KBM-7 (cell line): Measurements from ENCODE around the gene GPR89B.
"Not testable (repeated sequence)": the region's sequence is repeated elsewhere in the genome, so short reads cannot be mapped to it uniquely, and the experiment has no call there.

Source experiments
- DNase-seq: peaks from one replicate; pipeline ENCODE4 v3.0.0-alpha.2; 2015
- in situ Hi-C: fragments of 300-500 bp; cut with MboI; formaldehyde crosslinking; loops from 2 replicates; pipeline ENCODE4 v1.14.3; 2020; ENCODE audit warnings: low sequenced_read_pairs, low pct_unique_long_range_greater_than_20kb, mixed read lengths

GPR89B gene

DNA sequence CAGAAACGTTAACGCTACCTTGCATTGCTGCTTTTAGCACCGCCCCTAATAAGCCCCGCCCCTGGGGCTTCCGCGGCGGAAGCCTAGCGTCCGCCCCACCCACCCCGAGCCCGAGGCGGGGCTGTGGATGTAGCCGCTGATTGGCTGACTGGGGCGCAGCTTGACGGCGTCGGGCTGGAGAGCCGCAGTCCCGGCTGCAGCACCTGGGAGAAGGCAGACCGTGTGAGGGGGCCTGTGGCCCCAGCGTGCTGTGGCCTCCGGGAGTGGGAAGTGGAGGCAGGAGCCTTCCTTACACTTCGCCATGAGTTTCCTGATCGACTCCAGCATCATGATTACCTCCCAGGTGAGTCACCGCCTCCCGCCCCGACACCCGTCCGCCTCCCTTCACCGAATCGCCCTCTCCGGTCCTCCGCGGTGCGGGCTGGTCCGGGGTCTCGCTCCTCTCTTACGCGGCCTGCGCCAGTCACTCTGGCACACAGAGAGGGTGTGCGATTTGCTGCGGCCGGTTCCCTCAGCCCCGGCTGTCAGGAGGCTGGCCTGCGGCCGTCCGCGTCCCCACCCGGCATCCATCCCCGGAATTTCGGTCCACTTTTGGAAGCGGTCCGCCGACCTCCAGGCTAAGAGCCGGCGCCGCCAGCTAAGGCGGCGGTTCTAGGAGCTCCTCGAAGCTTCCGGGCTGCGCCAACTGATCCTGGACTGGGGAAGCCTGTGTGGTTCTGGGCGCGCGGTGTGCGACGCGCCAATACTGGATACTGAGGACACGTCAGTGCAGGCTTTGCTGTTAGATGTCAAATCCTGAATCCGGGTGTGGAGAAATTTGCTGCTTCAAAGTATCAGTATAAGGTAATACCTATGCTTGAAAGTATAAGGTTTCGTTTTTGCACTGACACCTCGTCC, at the start of gene GPR89B:
Gene GPR89B (plus strand): TSS at position 185 of the 897 bp plus-strand sequence. CDS start 117 bp downstream, at position 302.
- in situ Hi-C loops = not testable (repeated sequence)
- DNase-seq = peak; percentile 87

DNA sequence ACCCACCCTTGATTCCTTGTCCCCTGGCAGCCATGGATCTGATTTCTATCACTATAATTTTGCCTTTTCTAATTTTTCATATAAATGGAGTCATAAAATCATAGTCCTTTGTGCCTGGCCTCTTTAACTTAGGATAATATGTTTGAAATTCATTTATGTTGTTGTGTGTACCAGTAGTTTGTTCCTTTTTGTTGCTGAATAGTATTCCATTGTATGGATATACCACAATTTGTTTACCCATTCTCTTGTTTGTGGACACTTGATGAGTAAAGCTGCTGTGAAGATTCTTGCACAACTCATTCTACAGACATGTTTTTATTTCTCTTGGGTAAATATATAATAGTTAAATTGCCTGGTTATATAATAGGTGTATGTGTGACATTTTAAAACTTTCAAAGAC, 48.3 kb upstream of the GPR89B start:
- in situ Hi-C loops = loop anchor here (25.0 kb wide), 1 partner anchor 368 kb away; no protein-coding TSS in a partner anchor
- DNase-seq = no peak

DNA sequence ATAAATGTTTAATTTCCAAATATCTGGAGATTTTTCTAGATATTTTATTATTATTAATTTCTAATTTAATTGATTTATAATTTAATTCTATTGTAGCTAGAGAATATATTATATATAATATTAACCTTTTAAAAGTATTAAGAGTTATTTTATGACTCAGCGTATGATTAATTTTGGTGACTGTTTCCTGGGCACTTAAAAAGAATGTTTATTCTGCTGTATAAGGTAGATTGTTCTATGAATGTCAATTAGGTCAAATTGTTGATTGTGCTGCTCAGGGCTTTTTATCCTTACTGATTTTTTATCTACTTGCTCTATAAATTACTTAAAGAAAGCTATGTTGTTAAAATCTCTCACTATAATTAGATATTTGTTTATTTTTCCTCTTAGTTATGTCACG, 45.7 kb upstream of the GPR89B start:
- in situ Hi-C loops = loop anchor here (25.0 kb wide), 1 partner anchor 370 kb away; no protein-coding TSS in a partner anchor
- no peak for DNase-seq

DNA sequence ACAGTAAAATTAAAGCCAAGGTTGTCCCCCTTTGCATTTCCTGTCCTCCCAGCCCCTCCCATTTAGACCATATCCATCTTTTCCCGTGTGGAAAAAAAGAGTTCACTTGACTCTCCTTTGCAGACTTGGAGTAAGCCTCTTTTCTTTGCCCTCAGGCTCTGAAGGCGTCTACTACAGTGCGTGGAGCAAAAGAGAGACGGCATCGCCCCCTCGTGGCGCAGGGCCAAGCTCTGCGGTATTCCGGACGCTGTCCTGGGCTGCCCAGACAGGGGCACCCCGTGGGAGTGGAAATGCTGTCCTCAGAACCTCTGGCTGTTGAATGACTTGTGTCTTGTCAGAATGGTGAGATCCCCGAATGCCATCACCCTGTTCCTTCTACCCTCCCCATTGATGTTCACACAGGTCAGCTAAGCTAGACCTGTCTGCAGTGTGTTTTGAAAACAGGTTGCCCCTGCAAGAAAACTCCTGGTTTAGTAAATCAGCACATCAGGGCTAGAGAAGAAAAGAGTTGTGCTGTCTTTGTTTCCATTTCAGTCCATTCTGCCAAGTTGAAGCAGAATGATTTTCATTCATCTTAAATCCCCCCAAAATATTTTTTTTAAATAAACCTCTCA, 37.9 kb upstream of the GPR89B start:
- peak; percentile 63 for DNase-seq
- in situ Hi-C loops = loop anchor here (25.0 kb wide), 1 partner anchor 378 kb away; no protein-coding TSS in a partner anchor

DNA sequence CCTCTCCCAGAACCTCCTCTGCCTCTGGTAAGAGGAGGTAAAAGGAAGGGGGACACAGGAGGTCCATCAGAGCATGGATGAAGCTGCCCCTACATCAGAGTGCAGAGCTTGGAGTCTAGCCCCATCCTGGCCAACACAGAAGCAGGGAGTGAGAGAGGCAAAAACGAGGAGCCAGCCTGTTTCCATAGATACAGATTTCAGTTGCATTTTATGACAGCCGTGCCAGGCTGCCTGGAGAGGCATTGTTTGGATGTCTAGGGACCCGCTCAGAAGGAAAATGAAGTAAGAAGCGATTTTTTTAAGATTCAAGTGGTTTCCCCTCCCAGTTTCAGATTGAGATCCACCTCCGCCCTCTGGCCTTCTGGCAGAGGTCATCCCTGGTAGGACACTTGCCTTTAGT, 37.1 kb upstream of the GPR89B start:
- in situ Hi-C loops = loop anchor here (25.0 kb wide), 1 partner anchor 379 kb away; no protein-coding TSS in a partner anchor
- DNase-seq = no peak

DNA sequence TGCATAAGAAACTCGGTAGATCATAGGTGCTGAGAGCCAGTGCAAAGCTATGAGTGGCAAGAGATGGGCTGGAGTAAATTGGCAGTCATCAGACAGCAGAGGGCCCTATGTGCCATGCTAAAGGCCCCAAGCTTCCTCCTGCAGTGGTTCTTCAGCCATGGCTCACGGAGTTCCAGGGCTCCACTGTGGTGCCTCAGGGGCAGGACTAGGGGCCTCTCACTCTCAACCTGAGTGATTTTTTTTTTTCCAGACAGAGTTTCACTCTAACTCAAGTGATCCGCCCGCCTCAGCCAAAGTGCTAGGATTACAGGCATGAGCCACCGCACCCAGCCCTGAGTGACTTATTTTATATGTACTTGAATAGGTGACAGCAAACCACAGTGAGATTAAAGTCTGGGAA, 36.0 kb upstream of the GPR89B start:
- peak; percentile 27 for DNase-seq
- in situ Hi-C loops = loop anchor here (25.0 kb wide), 1 partner anchor 380 kb away; no protein-coding TSS in a partner anchor

DNA sequence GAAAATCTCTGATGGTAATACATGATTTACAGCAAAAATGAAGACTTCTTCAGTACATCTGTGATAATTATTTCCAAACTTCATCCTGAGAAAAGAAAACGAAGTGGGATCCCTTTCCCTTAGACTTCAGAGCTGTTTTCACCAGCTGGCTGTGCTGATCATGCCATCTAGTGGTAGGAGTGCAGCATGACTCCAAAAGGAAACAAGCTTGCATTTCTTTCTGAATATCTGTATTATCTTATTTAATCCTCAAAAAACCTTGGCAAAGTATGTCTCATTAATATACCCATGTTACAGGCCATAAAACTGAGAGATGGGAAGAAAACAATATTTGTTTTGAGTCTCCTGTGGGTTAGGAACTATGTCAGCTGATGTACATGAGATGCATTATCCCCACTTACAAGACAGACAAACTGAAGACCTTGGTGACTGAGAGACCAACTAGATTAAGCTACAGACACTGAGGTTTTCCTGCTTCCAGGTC, 35.4 kb upstream of the GPR89B start:
- in situ Hi-C loops = loop anchor here (25.0 kb wide), 1 partner anchor 380 kb away; no protein-coding TSS in a partner anchor
- DNase-seq = peak; percentile 51

DNA sequence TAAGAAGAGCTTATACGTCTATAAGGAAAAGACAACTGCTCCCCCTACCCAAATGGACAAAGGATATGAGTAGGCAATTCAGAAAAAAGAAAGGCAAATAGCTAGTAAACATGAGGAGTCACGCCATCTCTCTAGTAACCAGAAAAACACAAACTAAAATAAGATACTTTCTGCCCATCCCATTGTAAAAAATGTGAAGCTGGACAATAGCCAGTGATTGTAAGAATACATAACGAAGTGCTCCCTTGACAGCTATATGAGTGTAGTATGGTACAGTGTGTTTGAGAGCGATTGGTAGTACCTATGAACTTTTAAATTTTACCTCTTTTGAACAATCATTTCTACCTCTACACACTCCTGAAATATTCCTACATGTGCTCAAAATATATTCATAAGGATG, 33.1 kb upstream of the GPR89B start:
- in situ Hi-C loops = loop anchor here (25.0 kb wide), 1 partner anchor 383 kb away; no protein-coding TSS in a partner anchor
- no peak for DNase-seq

DNA sequence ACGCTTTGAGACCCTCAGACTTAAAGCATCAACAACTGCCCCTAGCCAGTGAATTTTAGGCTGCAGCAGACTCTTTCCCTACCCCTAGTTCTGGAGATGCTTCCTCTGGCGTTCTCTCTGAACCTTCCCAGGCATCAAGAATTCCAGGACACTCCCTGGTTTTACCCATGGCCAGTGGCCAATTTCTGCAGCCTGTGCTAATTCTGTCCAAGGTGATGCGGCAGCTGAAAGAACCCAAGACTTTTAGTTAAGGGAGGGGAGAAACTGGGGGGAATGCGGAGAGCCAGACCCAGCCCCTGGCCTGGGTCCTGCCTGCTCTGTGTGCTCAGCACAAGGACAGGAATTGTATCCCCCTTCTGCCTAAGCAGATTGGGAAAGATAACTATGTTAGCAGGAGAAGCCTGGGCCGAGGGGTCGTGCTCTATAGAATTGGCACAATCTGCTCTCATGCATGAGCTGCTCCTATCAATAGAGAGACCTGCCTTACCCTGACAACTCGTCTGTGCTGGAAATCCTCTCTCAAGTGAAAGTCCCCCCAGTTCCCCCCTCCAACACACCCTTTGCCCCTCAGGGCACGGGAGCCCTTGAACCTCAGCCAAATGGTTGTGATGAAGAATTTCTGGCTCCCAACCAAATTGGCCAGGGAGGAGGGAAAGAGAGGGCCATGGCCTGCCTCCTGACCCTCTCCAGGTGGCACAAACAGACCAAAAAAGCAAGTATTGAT, 31.0 kb upstream of the GPR89B start:
- in situ Hi-C loops = loop anchor here (25.0 kb wide), 1 partner anchor 385 kb away; no protein-coding TSS in a partner anchor
- DNase-seq = no peak

DNA sequence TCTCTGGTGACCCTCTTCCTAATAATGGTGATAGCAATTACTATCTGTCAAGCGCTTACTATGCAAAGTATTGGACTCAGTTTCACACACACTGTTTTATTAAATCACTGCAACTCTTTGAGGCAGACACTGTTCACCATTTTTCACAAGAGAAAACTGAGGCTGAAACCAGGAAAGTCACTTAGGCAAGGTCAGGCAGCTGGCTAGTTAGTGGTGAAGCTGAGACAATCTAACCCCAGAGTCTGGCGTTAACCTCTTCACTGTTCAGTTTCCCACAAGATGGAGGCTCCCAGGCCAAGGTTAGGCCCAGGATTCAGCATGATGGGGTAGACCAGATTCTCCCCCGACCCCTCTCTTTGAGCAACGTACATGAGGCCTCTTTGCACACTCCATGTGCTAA, 30.4 kb upstream of the GPR89B start:
- in situ Hi-C loops = loop anchor here (25.0 kb wide), 1 partner anchor 385 kb away; no protein-coding TSS in a partner anchor

DNA sequence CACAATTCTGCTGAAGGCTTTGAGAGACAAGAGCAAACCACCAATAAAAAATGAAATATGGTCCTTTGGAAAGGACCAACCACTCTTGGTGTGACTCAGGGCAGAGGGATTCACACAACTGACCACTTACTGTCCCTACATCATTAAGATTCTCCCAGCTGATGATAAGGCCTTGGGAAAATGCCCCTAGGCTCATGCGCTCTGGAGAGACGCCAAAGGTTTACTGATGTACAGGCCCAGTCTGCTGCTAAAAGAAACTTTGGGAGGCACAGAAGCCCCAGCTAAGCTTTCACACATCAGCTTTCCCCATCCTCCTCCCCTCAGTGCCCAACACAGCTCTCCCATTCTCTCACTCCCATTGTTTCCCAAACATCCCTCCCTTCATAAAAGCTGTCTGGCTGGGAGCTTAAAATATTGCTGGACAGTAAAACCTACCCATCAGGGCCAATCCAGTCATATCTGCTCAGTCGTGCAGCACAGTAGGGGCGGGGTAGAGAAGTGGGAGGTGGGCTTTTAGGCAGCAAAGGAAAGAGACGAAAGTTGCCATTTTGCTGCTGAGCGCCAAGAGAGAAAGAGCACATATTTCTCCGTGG, 25.9 kb upstream of the GPR89B start, which contains the start of gene GJA8:
Gene GJA8 (plus strand): TSS at position 543 of the 593 bp plus-strand sequence. CDS start 5,161 bp downstream, outside the sequence.
- in situ Hi-C loops = no loop called here
- no peak for DNase-seq

More for the DNA sequence above, 30.4 kb upstream of the GPR89B start:
- no peak for DNase-seq

DNA sequence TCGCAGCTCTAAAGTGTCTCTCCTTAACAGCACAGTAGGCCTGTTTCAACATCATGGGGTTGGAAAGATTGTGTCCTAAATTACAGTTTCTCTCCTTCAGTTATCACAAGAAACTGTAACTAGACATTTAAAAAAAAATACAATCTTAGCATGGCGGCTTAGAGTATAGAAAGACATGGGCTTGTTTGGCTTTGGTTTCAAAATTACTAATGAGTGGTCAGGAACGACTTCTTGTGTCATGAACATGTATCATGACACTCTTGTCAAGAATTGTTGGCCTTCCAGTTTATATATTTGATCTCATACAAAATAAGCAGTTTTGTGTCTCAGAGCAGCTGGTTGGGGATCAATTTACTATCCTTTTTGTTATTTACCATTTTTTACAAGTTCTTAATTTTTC, 23.5 kb upstream of the GPR89B start:
- in situ Hi-C loops = no loop called here

DNA sequence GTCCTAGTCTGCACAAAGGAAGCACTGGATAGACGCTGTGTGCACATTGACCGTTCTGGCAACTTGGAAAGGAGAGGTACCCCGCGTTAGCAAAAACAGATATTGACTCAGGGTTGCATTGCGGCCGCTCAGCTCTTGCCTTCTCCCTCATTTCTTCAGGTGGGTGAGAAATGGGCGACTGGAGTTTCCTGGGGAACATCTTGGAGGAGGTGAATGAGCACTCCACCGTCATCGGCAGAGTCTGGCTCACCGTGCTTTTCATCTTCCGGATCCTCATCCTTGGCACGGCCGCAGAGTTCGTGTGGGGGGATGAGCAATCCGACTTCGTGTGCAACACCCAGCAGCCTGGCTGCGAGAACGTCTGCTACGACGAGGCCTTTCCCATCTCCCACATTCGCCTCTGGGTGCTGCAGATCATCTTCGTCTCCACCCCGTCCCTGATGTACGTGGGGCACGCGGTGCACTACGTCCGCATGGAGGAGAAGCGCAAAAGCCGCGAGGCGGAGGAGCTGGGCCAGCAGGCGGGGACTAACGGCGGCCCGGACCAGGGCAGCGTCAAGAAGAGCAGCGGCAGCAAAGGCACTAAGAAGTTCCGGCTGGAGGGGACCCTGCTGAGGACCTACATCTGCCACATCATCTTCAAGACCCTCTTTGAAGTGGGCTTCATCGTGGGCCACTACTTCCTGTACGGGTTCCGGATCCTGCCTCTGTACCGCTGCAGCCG, 20.3 kb upstream of the GPR89B start:
- in situ Hi-C loops = no loop called here
- no peak for DNase-seq

More for the DNA sequence above, 23.5 kb upstream of the GPR89B start:
- DNase-seq = no peak

DNA sequence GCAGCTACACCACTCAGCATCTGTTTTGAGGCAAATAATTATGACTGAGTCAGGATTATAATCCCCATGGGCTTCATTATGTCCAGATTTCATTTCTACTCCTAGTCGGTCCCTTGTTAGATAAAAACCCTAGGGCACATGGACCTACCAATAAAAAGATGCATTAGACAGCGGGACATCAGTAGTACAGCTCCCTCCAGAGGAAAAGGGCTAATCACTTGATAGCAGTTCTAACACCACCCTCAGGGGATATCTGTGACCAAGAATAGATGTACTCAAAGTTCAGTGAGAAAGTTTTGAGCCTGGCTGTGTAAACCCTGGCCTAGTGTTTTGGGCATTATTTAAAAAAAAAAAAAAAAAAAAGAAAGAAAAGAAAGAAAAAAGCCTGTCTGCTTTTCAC, 15.7 kb upstream of the GPR89B start:
- in situ Hi-C loops = no loop called here

DNA sequence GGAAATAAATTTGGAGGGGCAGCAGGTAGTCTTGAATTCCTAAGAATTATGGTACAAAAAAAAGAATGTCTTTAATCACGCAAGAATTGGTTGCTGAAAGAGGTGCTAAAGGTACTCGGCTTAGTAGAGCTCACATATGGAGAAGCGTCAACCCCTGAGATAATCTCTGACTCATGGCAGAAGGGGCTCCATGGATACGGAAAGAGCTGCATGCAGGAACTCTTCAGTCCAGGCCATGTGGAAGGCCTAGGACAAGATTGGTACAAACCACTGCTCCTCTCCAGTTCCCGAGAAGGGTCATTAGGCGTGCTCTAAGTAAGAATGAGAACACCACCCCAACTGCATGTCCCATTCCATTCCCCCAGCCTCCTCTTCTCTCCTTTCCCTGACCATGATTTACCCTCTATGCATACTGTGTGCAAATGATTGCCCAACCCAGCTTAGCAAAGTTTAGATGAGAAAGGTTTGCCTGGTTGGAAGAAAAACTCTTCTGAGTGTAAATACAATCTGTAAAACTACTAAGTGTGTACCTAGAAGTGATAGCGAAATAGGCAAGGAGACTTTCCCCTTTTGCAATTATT, 14.8 kb upstream of the GPR89B start:
- no peak for DNase-seq
- in situ Hi-C loops = no loop called here

More for the DNA sequence above, 15.7 kb upstream of the GPR89B start:
- DNase-seq = no peak

DNA sequence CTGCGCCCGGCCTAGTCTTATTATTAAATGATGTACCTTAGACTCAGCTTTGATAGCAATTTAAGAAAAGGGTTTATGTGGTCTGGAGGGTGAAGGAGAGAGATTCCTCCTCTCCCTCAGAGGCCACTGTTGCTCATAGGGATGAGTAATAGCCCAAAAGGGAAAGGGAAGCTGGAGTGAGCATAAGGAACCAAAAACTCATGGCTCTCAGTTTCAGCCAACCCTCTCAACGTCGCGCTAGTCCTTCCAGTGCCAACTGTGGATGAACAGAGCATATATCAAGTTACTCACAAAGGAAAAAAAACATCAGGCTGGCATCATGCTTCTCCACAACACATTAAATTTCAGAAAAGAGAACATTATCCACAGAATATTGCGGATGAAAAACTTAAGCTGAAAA, 8.3 kb upstream of the GPR89B start:
- in situ Hi-C loops = no loop called here
- DNase-seq = no peak

DNA sequence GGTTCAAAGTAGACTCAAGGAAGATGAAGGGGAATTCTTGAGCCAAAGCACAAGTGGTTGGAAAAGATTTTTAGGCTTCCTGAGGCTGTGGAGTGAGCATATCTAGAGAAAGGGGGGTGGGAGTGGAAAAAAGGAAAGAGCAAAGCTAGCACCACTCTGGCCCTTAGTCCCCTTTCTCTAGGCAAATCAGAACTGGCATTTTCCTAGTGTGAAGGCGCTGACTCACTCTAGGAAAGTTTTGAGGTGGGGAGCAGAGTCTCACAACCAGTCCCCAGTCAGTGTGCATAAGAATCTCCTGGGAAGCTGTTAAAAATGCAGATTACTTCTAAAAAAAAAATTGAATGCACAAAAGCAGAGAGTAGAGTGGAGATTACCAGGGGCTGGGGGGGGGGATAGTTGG, 3.4 kb upstream of the GPR89B start:
- in situ Hi-C loops = no loop called here
- DNase-seq = no peak

DNA sequence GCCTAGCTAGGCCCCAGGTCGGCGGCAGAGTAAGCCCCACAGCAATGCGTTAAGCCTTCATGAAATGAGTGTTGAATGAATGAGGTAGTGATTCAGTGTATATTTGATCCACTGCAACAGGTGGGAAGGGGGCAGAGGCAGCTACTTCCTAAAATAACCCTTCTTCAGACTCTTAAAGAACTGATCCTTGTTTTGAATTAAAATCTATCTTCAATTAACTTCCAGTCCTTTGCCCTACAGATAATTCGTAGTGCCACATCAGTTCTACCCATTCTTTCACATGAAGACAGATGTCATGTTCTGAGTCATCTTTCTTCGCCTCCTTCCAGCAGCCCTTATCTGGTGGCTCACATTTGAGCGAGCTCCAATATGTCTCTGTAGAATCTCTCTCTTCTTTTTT, 1.0 kb upstream of the GPR89B start:
- in situ Hi-C loops, DNase-seq: not testable (repeated sequence)
